Endothelial cell of umbilical vein (primary cell): ENCODE results near the gene POU6F1. TPM values are rescaled to one million over a fixed set of nuclear protein-coding genes. Genes with fewer than 3 reads are reported as not detected.

Source experiments
- BruUV-seq: library from RNA; stranded (reverse); fragments of 400-500 nt; replicated peaks from 2 replicates; lab custom pipeline; 2021; lab: Mats Ljungman, UMichigan
- CTCF ChIA-PET: fragments of 300-600, 350-600 bp; sonication (Branson Sonifier 250); formaldehyde crosslinking; loops from one replicate; lab custom pipeline; 2021; ENCODE audit warnings: antibody characterized with exemption, inconsistent platforms; lab: Charles Lee
- POLR2A ChIA-PET: fragments of 300-600, 350-600 bp; sonication (Branson Sonifier 250); formaldehyde crosslinking; loops from one replicate; lab custom pipeline; 2021; ENCODE audit warnings: antibody characterized with exemption, inconsistent platforms; lab: Charles Lee
- DNase-seq: peaks from one replicate; pipeline ENCODE4 v3.0.0-alpha.2; 2011; ENCODE audit warnings: low read depth, low spot score
- FAIRE-seq: peaks from 2 replicates; lab custom pipeline; 2011; peaks lifted over from hg19 to GRCh38; lab: Jason Lieb, UNC
- H2AFZ ChIP-seq: 2 replicates; pipeline ENCODE4 v1.6.0; 2012; ENCODE audit warnings: low read depth, low read length, control low read depth, inconsistent platforms
- H3K27ac ChIP-seq: 2 replicates; pipeline ENCODE4 v1.5.1; 2011; ENCODE audit warnings: low read depth, mild to moderate bottlenecking, control low read depth, low read length, moderate library complexity; ENCODE audit not compliant: insufficient read depth
- H3K27me3 ChIP-seq, 2 experiments: 2 replicates each; pipeline versions ENCODE4 v1.6.0 to v1.6.1; 2011; ENCODE audit warnings: low read length in 2 of 2, mixed read lengths in 1 of 2; ENCODE audit not compliant: control insufficient read depth in 2 of 2, insufficient read depth in 2 of 2
- H3K36me3 ChIP-seq, 2 experiments: 2 replicates in 1 of 2; 3 replicates in 1 of 2; pipeline ENCODE4 v1.5.1; 2011; ENCODE audit warnings: low read length in 2 of 2, mild to moderate bottlenecking in 1 of 2, moderate library complexity in 1 of 2; ENCODE audit not compliant: control insufficient read depth in 2 of 2, insufficient read depth in 2 of 2; ENCODE audit errors: extremely low read depth in 1 of 2
- H3K4me1 ChIP-seq: 3 replicates; pipeline ENCODE4 v1.5.1; 2011; ENCODE audit warnings: mild to moderate bottlenecking, low read length; ENCODE audit not compliant: control insufficient read depth, insufficient read depth; ENCODE audit errors: extremely low read depth
- H3K4me2 ChIP-seq: 2 replicates; pipeline ENCODE4 v1.6.1; 2011; ENCODE audit warnings: low read length, control low read depth, mixed read lengths; ENCODE audit not compliant: insufficient read depth
- H3K4me3 ChIP-seq, 3 experiments: fragments of 200-600 bp in 1 of 3; sonication (generic), shearing (Covaris generic) in 1 of 3; replicated peaks in 1 of 3; 2 replicates each; pipeline ENCODE4 v1.5.1; 2011 to 2016; ENCODE audit warnings: control low read depth in 3 of 3, low read length in 3 of 3, mild to moderate bottlenecking in 2 of 3, inconsistent platforms in 1 of 3, low read depth in 1 of 3, moderate library complexity in 1 of 3; ENCODE audit not compliant: insufficient read depth in 1 of 3
- H3K79me2 ChIP-seq: 2 replicates; pipeline ENCODE4 v1.6.0; 2012; ENCODE audit warnings: low read length, inconsistent platforms; ENCODE audit not compliant: control insufficient read depth, insufficient read depth
- H3K9ac ChIP-seq: replicated peaks from 2 replicates; pipeline ENCODE3; 2011; ENCODE audit warnings: low read length, control low read depth; ENCODE audit not compliant: insufficient read depth; ENCODE audit errors: extremely low read depth
- H3K9me1 ChIP-seq: replicated peaks from 3 replicates; pipeline ENCODE4 v1.6.0; 2011; ENCODE audit warnings: mild to moderate bottlenecking, low read length; ENCODE audit not compliant: control insufficient read depth, insufficient read depth; ENCODE audit errors: extremely low read depth
- H3K9me3 ChIP-seq: replicated peaks from 2 replicates; pipeline ENCODE4 v1.5.1; 2012; ENCODE audit warnings: low read length, inconsistent platforms; ENCODE audit not compliant: control insufficient read depth, insufficient read depth
- H4K20me1 ChIP-seq: replicated peaks from 2 replicates; pipeline ENCODE3; 2011; ENCODE audit warnings: mild to moderate bottlenecking, low read length; ENCODE audit not compliant: control insufficient read depth, insufficient read depth; ENCODE audit errors: extremely low read depth
- POLR2A ChIP-seq: IDR thresholded peaks from 2 replicates; pipeline ENCODE4 v1.6.1; 2012; ENCODE audit warnings: low read depth, mild to moderate bottlenecking, control low read depth, low read length
- dilution Hi-C: fragments of 300-500 bp; cut with MboI; formaldehyde crosslinking; loops from one replicate; pipeline ENCODE4 v1.15.0; 2019; ENCODE audit warnings: low sequenced_read_pairs; ENCODE audit not compliant: extremely low pct_ligation_motif_present
- intact Hi-C: fragments of 100-400 bp; cut with micrococcal nuclease; formaldehyde crosslinking; loops from one replicate; pipeline ENCODE4 v1.10.0; 2022
- polyA plus RNA-seq, 4 experiments: library from polyadenylated mRNA; depleted of rRNA in 3 of 4; stranded (reverse) in 3 of 4; unstranded in 1 of 4; fragments of >200 nt; gene quantifications; 2 replicates each; pipeline versions ENCODE4 v1.2.1 to v1.2.3, GENCODE V29; 2011 to 2012; ENCODE audit warnings: missing spikeins in 1 of 4
- total RNA-seq: library from RNA; stranded (reverse); gene quantifications from 2 replicates; pipeline ENCODE4 v1.2.3, GENCODE V29; 2021
- TF ChIP-seq, protein P1 (sequence below), 2 donors: IDR thresholded peaks; 1 replicate in 1 of 2; 2 replicates in 1 of 2; pipeline ENCODE4 v1.5.1; 2011; ENCODE audit warnings: low read length in 2 of 2, mild to moderate bottlenecking in 2 of 2, moderate library complexity in 2 of 2, control low read depth in 1 of 2, inconsistent platforms in 1 of 2, low read depth in 1 of 2; ENCODE audit not compliant: insufficient read depth in 1 of 2; ENCODE audit errors: extremely low read depth in 1 of 2
- TF ChIP-seq, protein P2 (sequence below): IDR thresholded peaks from 2 replicates; pipeline ENCODE4 v1.6.1; 2011; ENCODE audit not compliant: insufficient read depth, insufficient read length

The POU6F1 gene
- total and polyA plus RNA-seq, 2 donors (not counting 3 experiments of a cell fraction or from before 2014, with no cell fraction given) = 5.4 to 14.4 TPM

DNA sequence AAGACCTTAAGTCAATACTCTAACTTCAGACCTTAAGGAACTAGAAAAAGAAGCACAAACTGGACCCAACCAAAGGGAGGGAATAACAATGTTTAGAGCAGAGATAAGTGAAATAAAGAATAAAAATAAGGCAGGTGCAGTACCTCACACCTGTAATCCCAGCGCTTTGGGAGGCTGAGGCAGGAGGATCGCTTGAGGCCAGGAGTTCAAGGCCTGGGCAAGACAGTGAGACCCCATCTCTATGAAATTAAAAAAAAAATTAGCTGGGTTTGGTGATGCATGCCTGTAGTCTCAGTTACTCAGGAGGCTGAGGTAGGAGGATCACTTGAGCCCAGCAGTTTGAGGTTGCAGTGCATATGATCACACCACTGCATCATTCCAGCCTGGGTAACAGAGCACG is 54.1 kb downstream of the POU6F1 start:
- H4K20me1 ChIP-seq = no peaks in the 10 kb centered on the region
- TF ChIP-seq, protein P1, sequence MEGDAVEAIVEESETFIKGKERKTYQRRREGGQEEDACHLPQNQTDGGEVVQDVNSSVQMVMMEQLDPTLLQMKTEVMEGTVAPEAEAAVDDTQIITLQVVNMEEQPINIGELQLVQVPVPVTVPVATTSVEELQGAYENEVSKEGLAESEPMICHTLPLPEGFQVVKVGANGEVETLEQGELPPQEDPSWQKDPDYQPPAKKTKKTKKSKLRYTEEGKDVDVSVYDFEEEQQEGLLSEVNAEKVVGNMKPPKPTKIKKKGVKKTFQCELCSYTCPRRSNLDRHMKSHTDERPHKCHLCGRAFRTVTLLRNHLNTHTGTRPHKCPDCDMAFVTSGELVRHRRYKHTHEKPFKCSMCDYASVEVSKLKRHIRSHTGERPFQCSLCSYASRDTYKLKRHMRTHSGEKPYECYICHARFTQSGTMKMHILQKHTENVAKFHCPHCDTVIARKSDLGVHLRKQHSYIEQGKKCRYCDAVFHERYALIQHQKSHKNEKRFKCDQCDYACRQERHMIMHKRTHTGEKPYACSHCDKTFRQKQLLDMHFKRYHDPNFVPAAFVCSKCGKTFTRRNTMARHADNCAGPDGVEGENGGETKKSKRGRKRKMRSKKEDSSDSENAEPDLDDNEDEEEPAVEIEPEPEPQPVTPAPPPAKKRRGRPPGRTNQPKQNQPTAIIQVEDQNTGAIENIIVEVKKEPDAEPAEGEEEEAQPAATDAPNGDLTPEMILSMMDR (IDR thresholded peaks at IDR 0.05; ENCODE audit: extremely low read depth in 1 of 2, insufficient read depth in 1 of 2, low read depth in 1 of 2, low read length in 2 of 2) = no peak
- TF ChIP-seq POLR2A = no peak
- H3K9ac ChIP-seq = no peak overlapping the region
- no peaks in the 10 kb centered on the region for H3K9me1 ChIP-seq
- no peak overlapping the region for H3K4me3 ChIP-seq
- H3K27ac ChIP-seq = no peak overlapping the region
- BruUV-seq = no TSS peak
- no peak overlapping the region for H2AFZ ChIP-seq
- dilution Hi-C loops (no loop called here), intact Hi-C loops (no loop called here)
- no peaks in the 10 kb centered on the region for H3K36me3 ChIP-seq
- POLR2A ChIA-PET = no interaction called here
- H3K4me1 ChIP-seq = no peaks in the 10 kb centered on the region
- DNase-seq (no peak), FAIRE-seq (no peak)
- no peaks in the 10 kb centered on the region for H3K27me3 ChIP-seq
- H3K9me3 ChIP-seq = no peaks in the 10 kb centered on the region
- H3K4me2 ChIP-seq = no peak overlapping the region
- CTCF ChIA-PET = no interaction called here
- peaks cover 61% of the 10 kb centered on the region for H3K79me2 ChIP-seq

DNA sequence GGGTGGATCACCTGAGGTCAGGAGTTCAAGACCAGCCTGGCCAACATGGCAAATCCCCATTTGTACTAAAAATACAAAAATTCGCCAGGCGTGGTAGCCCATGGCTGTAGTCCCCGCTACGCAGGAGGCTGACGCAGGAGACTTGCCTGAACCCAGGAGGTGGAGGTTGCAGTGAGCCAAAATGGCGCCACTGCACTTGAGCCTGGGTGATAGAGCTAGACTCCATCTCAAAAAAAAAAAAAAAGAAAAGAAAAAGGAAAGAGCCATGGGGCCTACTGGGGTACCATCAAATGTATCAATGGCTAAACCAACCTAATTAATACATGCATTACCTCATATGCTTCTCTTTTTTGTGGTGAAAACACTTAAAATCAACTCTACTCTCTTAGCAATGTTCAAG is 55.6 kb downstream of the POU6F1 start:
- Histone ChIP-seq H3K9me1 (no peaks in the 10 kb centered on the region), H3K4me3 (no peak overlapping the region), H2AFZ (no peak overlapping the region), H3K36me3 (no peaks in the 10 kb centered on the region), H3K4me2 (no peak overlapping the region), H3K4me1 (no peaks in the 10 kb centered on the region), H3K79me2 (peaks cover 51% of the 10 kb centered on the region), H4K20me1 (no peaks in the 10 kb centered on the region), H3K27me3 (no peaks in the 10 kb centered on the region), H3K9ac (no peak overlapping the region), H3K27ac (no peak overlapping the region), H3K9me3 (no peaks in the 10 kb centered on the region)
- intact Hi-C loops = no loop called here
- FAIRE-seq (no peak), DNase-seq (no peak)
- TF ChIP-seq, protein P2, sequence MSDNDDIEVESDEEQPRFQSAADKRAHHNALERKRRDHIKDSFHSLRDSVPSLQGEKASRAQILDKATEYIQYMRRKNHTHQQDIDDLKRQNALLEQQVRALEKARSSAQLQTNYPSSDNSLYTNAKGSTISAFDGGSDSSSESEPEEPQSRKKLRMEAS = no peak
- CTCF ChIA-PET = no interaction called here
- POLR2A ChIA-PET = no interaction called here
- dilution Hi-C loops = no loop called here
- BruUV-seq = no TSS peak
